ENCODE data around the gene UNC79.

DNA sequence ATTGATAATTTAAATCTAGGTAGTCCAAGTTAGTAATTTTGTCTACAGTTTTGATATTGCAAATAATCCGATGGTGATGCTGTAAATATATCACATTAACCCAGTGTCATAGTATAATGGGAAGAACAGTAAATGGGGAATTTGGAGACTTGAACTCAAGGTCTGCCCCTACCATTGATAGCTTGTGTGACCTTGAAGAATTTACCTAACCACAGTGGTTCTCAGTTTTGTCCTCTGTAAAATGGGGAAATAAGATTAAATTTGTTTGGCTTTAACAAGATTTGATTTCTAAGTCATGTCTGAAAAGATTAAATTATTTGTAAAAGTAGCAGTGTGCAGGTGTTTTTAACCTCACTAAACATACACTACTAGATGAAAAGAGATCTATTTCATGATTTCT is 100.9 kb downstream of the UNC79 start:
- TF ChIP-seq, protein P1, sequence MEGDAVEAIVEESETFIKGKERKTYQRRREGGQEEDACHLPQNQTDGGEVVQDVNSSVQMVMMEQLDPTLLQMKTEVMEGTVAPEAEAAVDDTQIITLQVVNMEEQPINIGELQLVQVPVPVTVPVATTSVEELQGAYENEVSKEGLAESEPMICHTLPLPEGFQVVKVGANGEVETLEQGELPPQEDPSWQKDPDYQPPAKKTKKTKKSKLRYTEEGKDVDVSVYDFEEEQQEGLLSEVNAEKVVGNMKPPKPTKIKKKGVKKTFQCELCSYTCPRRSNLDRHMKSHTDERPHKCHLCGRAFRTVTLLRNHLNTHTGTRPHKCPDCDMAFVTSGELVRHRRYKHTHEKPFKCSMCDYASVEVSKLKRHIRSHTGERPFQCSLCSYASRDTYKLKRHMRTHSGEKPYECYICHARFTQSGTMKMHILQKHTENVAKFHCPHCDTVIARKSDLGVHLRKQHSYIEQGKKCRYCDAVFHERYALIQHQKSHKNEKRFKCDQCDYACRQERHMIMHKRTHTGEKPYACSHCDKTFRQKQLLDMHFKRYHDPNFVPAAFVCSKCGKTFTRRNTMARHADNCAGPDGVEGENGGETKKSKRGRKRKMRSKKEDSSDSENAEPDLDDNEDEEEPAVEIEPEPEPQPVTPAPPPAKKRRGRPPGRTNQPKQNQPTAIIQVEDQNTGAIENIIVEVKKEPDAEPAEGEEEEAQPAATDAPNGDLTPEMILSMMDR (IDR thresholded peaks at IDR 0.05): no peak
- TF ChIP-seq POLR2A (IDR thresholded peaks at IDR 0.05): no peak
